ENCODE measurements around the gene TRIL.

GRCh38 chr7:28984631-28985030 lies 26.5 kb upstream of the TRIL start:
- TF ChIP-seq, protein P1, sequence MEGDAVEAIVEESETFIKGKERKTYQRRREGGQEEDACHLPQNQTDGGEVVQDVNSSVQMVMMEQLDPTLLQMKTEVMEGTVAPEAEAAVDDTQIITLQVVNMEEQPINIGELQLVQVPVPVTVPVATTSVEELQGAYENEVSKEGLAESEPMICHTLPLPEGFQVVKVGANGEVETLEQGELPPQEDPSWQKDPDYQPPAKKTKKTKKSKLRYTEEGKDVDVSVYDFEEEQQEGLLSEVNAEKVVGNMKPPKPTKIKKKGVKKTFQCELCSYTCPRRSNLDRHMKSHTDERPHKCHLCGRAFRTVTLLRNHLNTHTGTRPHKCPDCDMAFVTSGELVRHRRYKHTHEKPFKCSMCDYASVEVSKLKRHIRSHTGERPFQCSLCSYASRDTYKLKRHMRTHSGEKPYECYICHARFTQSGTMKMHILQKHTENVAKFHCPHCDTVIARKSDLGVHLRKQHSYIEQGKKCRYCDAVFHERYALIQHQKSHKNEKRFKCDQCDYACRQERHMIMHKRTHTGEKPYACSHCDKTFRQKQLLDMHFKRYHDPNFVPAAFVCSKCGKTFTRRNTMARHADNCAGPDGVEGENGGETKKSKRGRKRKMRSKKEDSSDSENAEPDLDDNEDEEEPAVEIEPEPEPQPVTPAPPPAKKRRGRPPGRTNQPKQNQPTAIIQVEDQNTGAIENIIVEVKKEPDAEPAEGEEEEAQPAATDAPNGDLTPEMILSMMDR (IDR thresholded peaks at IDR 0.05) = no peak
- no peak for TF ChIP-seq POLR2A (IDR thresholded peaks at IDR 0.05)
